Measurements from ENCODE around the gene LRRC8D. TPM values are rescaled to one million over a fixed set of nuclear protein-coding genes. Genes with fewer than 3 reads are reported as not detected.

The LRRC8D gene
- total RNA-seq, 1 experiment from 2014 or later = 15.0 TPM

DNA sequence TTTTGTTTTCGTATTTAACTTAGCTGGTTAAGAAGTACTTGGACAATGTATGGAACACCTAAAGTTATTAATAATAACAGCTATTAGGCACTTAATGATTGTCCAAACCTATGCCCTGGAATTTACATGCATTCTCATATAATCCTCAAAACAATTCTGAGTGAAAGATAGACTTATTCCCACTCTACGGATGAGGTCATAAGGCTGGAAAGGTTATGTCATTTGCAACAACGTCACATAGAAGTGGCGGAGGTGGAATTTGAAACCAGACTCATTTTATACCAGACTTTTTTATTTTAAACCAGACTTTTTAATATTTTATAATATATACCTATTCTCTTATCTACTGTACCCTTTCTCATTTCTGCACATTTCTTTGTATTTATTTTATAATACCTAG, 8.4 kb downstream of the LRRC8D start:
- no peak overlapping the region for H3K27ac ChIP-seq (ENCODE audit: low read depth, low read length)
- no peaks in the 10 kb centered on the region for H4K20me1 ChIP-seq (ENCODE audit: insufficient read depth)
- no peak overlapping the region for H3K9ac ChIP-seq (ENCODE audit: low read length)
- no peak overlapping the region for H3K4me2 ChIP-seq (ENCODE audit: low read length)
- POLR2A ChIA-PET = no interaction called here
- TF ChIP-seq, protein P1, sequence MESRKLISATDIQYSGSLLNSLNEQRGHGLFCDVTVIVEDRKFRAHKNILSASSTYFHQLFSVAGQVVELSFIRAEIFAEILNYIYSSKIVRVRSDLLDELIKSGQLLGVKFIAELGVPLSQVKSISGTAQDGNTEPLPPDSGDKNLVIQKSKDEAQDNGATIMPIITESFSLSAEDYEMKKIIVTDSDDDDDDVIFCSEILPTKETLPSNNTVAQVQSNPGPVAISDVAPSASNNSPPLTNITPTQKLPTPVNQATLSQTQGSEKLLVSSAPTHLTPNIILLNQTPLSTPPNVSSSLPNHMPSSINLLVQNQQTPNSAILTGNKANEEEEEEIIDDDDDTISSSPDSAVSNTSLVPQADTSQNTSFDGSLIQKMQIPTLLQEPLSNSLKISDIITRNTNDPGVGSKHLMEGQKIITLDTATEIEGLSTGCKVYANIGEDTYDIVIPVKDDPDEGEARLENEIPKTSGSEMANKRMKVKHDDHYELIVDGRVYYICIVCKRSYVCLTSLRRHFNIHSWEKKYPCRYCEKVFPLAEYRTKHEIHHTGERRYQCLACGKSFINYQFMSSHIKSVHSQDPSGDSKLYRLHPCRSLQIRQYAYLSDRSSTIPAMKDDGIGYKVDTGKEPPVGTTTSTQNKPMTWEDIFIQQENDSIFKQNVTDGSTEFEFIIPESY (IDR thresholded peaks at IDR 0.05; ENCODE audit: extremely low read depth, insufficient replicate concordance, low read length) = no peak
- TF ChIP-seq ZFX (IDR thresholded peaks at IDR 0.05) = no peak
- no peak for TF ChIP-seq EGR1 (IDR thresholded peaks at IDR 0.05; ENCODE audit: low read depth)
- TF ChIP-seq ATF3 (IDR thresholded peaks at IDR 0.05) = no peak
- TF ChIP-seq ELF1 (IDR thresholded peaks at IDR 0.05; ENCODE audit: borderline replicate concordance, low read depth) = no peak
- TF ChIP-seq SIN3A (IDR thresholded peaks at IDR 0.05; ENCODE audit: low read depth) = no peak
- no peak for TF ChIP-seq SRF (IDR thresholded peaks at IDR 0.05; ENCODE audit: low read depth)
- H2AFZ ChIP-seq (ENCODE audit: low read depth, low read length, poor library complexity, severe bottlenecking) = no peak overlapping the region
- no peak overlapping the region for H3K4me3 ChIP-seq (replicated peaks in 1 of 2; ENCODE audit: low read depth in 1 of 2, low read length in 2 of 2)
- no peaks in the 10 kb centered on the region for H3K9me3 ChIP-seq (ENCODE audit: control insufficient read depth in 1 of 2, insufficient read depth in 1 of 2, low read depth in 1 of 2, low read length in 2 of 2)
- ATAC-seq = no peak
- no peaks in the 10 kb centered on the region for H3K79me2 ChIP-seq (ENCODE audit: insufficient read depth, low read length)
- H3K9me2 ChIP-seq (ENCODE audit: insufficient read depth) = no peaks in the 10 kb centered on the region
- CTCF ChIA-PET = no interaction called here
- RAD21 ChIA-PET (ENCODE audit: low non-redundant PET in 1 of 2, low total read pairs in 2 of 2, uncharacterized antibody in 2 of 2, unreplicated experiment in 2 of 2) = no interaction called here
- no peaks in the 10 kb centered on the region for H3K4me1 ChIP-seq (ENCODE audit: control insufficient read depth in 1 of 2, insufficient read depth in 2 of 2, low read length in 2 of 2)
- no TSS peak for BruUV-seq (replicated peaks)
- no peaks in the 10 kb centered on the region for H3K36me3 ChIP-seq (ENCODE audit: control insufficient read depth in 1 of 2, insufficient read depth in 2 of 2, low read length in 2 of 2)
- H3K27me3 ChIP-seq (ENCODE audit: insufficient read depth, low read length) = no peaks in the 10 kb centered on the region
- DNase-seq (ENCODE audit: low read depth, low spot score) = no peak
- intact Hi-C loops (cut with micrococcal nuclease) = no loop called here

DNA sequence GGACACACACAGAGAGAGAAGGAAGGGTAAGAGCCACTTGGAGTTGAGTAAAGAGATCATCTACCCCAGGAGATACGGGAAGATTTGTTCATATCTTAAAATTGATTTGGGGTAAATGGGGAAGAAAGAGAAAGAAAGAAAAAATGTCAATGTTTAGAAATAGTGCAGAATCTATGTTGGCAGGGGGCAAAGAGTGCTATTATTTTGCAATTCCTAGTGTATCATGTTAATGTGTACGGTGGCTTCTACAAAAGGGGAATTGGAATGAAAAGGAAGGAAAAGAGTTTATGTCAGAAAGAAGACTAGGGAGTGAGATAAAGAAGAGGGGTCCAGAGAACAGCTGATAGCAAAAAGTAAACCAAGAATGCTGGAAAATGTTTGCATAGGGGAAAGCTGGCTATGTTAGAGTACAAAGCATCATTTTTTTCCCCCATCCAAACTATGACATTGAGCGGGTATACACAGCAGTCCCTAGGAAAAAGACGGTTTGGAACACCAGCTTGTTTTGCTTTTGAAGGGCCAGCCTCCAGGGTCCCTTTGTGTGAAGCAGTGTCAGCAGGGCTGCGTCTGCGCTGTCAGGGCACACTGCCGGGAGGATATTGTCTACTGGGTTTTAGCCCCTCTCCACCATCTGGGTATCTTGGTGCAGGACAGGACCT, 10.8 kb downstream of the LRRC8D start:
- no peak overlapping the region for H3K4me2 ChIP-seq (ENCODE audit: low read length)
- H3K36me3 ChIP-seq (ENCODE audit: control insufficient read depth in 1 of 2, insufficient read depth in 2 of 2, low read length in 2 of 2) = no peaks in the 10 kb centered on the region
- no TSS peak for BruUV-seq (replicated peaks)
- H3K9me2 ChIP-seq (ENCODE audit: insufficient read depth) = no peaks in the 10 kb centered on the region
- no peak overlapping the region for H3K4me3 ChIP-seq (replicated peaks in 1 of 2; ENCODE audit: low read depth in 1 of 2, low read length in 2 of 2)
- no peaks in the 10 kb centered on the region for H3K4me1 ChIP-seq (ENCODE audit: control insufficient read depth in 1 of 2, insufficient read depth in 2 of 2, low read length in 2 of 2)
- DNase-seq (ENCODE audit: low read depth, low spot score) (no peak), ATAC-seq (no peak)
- no peaks in the 10 kb centered on the region for H3K79me2 ChIP-seq (ENCODE audit: insufficient read depth, low read length)
- ChIA-PET RAD21 (ENCODE audit: low non-redundant PET in 1 of 2, low total read pairs in 2 of 2, uncharacterized antibody in 2 of 2, unreplicated experiment in 2 of 2) (no interaction called here), CTCF (no interaction called here), POLR2A (no interaction called here)
- H3K27me3 ChIP-seq (ENCODE audit: insufficient read depth, low read length) = no peaks in the 10 kb centered on the region
- H2AFZ ChIP-seq (ENCODE audit: low read depth, low read length, poor library complexity, severe bottlenecking) = no peak overlapping the region
- H4K20me1 ChIP-seq (ENCODE audit: insufficient read depth) = no peaks in the 10 kb centered on the region
- H3K27ac ChIP-seq (ENCODE audit: low read depth, low read length) = no peak overlapping the region
- intact Hi-C loops (cut with micrococcal nuclease) = no loop called here
- H3K9me3 ChIP-seq (ENCODE audit: control insufficient read depth in 1 of 2, insufficient read depth in 1 of 2, low read depth in 1 of 2, low read length in 2 of 2) = no peaks in the 10 kb centered on the region
- H3K9ac ChIP-seq (ENCODE audit: low read length) = no peak overlapping the region
- no peak for TF ChIP-seq CEBPB (IDR thresholded peaks at IDR 0.05; ENCODE audit: low read depth)
- TF ChIP-seq SIN3A (IDR thresholded peaks at IDR 0.05; ENCODE audit: low read depth) = no peak
- TF ChIP-seq SP1 (IDR thresholded peaks at IDR 0.05; ENCODE audit: low read depth) = no peak
- TF ChIP-seq JUND (IDR thresholded peaks at IDR 0.05) = no peak
- TF ChIP-seq POLR2A (IDR thresholded peaks at IDR 0.05; ENCODE audit: borderline replicate concordance, extremely low read depth, insufficient read depth, insufficient read length) = no peak
- TF ChIP-seq ATF3 (IDR thresholded peaks at IDR 0.05) = no peak
- no peak for TF ChIP-seq ZNF274 (IDR thresholded peaks at IDR 0.05; ENCODE audit: low read depth, low read length)
- TF ChIP-seq, protein P1 (IDR thresholded peaks at IDR 0.05; ENCODE audit: extremely low read depth, insufficient replicate concordance, low read length) = no peak
- no peak for TF ChIP-seq SRF (IDR thresholded peaks at IDR 0.05; ENCODE audit: low read depth)

Data from HCT116 (cell line).